Activated CD4-positive, alpha-beta T cell treated with anti-CD3 and anti-CD28 coated beads, Interleukin-2, amount 50 U/mL, for 48 hours (primary cell): ENCODE results near the gene FGF16.
"Not testable (repeated sequence)": the region's sequence is repeated elsewhere in the genome, so short reads cannot be mapped to it uniquely, and the experiment has no call there.

Experiments
- DNase-seq, 2 experiments: peaks; one replicate each; pipeline ENCODE4 v3.0.0-alpha.2; 2020

The FGF16 gene

GRCh38 chrX:77447653-77448569 is 722 bp downstream of the FGF16 start:
- DNase-seq: peak in 1 of 2 experiments; percentile 7

GRCh38 chrX:77450415-77450814 is 3.2 kb downstream of the FGF16 start:
- DNase-seq: no peak

- no peak for DNase-seq
Measured at GRCh38 chrX:77450996-77451395, 3.8 kb downstream of the FGF16 start.

GRCh38 chrX:77453190-77453589 is 6.0 kb downstream of the FGF16 start:
- no peak for DNase-seq

- no peak for DNase-seq
Measured at GRCh38 chrX:77455437-77455836, 8.2 kb downstream of the FGF16 start.

- DNase-seq: no peak
Measured at GRCh38 chrX:77484045-77484444, 36.9 kb downstream of the FGF16 start.

- DNase-seq: no peak
Measured at GRCh38 chrX:77493677-77494553, 46.7 kb downstream of the FGF16 start.

- DNase-seq: not testable (repeated sequence)
Measured at GRCh38 chrX:77500164-77500563, 53.0 kb downstream of the FGF16 start.

GRCh38 chrX:77502951-77503525 is 55.8 kb downstream of the FGF16 start:
- DNase-seq: no peak

GRCh38 chrX:77505227-77505626 is 58.0 kb downstream of the FGF16 start:
- DNase-seq: no peak
